Endothelial cell of umbilical vein (primary cell): Measurements from ENCODE around the gene CPNE2. TPM values are rescaled to one million over a fixed set of nuclear protein-coding genes. Genes with fewer than 3 reads are reported as not detected.

ENCODE experiments used
- BruUV-seq: library from RNA; stranded (reverse); fragments of 400-500 nt; replicated peaks from 2 replicates; lab custom pipeline; 2021; lab: Mats Ljungman, UMichigan
- CTCF ChIA-PET: fragments of 300-600, 350-600 bp; sonication (Branson Sonifier 250); formaldehyde crosslinking; loops from one replicate; lab custom pipeline; 2021; ENCODE audit warnings: antibody characterized with exemption, inconsistent platforms; lab: Charles Lee
- POLR2A ChIA-PET: fragments of 300-600, 350-600 bp; sonication (Branson Sonifier 250); formaldehyde crosslinking; loops from one replicate; lab custom pipeline; 2021; ENCODE audit warnings: antibody characterized with exemption, inconsistent platforms; lab: Charles Lee
- DNase-seq: peaks from one replicate; pipeline ENCODE4 v3.0.0-alpha.2; 2011; ENCODE audit warnings: low read depth, low spot score
- FAIRE-seq: peaks from 2 replicates; lab custom pipeline; 2011; peaks lifted over from hg19 to GRCh38; lab: Jason Lieb, UNC
- H2AFZ ChIP-seq: 2 replicates; pipeline ENCODE4 v1.6.0; 2012; ENCODE audit warnings: low read depth, low read length, control low read depth, inconsistent platforms
- H3K27ac ChIP-seq: 2 replicates; pipeline ENCODE4 v1.5.1; 2011; ENCODE audit warnings: low read depth, mild to moderate bottlenecking, control low read depth, low read length, moderate library complexity; ENCODE audit not compliant: insufficient read depth
- H3K27me3 ChIP-seq, 2 experiments: 2 replicates each; pipeline versions ENCODE4 v1.6.0 to v1.6.1; 2011; ENCODE audit warnings: low read length in 2 of 2, mixed read lengths in 1 of 2; ENCODE audit not compliant: control insufficient read depth in 2 of 2, insufficient read depth in 2 of 2
- H3K36me3 ChIP-seq, 2 experiments: 2 replicates in 1 of 2; 3 replicates in 1 of 2; pipeline ENCODE4 v1.5.1; 2011; ENCODE audit warnings: low read length in 2 of 2, mild to moderate bottlenecking in 1 of 2, moderate library complexity in 1 of 2; ENCODE audit not compliant: control insufficient read depth in 2 of 2, insufficient read depth in 2 of 2; ENCODE audit errors: extremely low read depth in 1 of 2
- H3K4me1 ChIP-seq: 3 replicates; pipeline ENCODE4 v1.5.1; 2011; ENCODE audit warnings: mild to moderate bottlenecking, low read length; ENCODE audit not compliant: control insufficient read depth, insufficient read depth; ENCODE audit errors: extremely low read depth
- H3K4me2 ChIP-seq: 2 replicates; pipeline ENCODE4 v1.6.1; 2011; ENCODE audit warnings: low read length, control low read depth, mixed read lengths; ENCODE audit not compliant: insufficient read depth
- H3K4me3 ChIP-seq, 3 experiments: fragments of 200-600 bp in 1 of 3; sonication (generic), shearing (Covaris generic) in 1 of 3; replicated peaks in 1 of 3; 2 replicates each; pipeline ENCODE4 v1.5.1; 2011 to 2016; ENCODE audit warnings: control low read depth in 3 of 3, low read length in 3 of 3, mild to moderate bottlenecking in 2 of 3, inconsistent platforms in 1 of 3, low read depth in 1 of 3, moderate library complexity in 1 of 3; ENCODE audit not compliant: insufficient read depth in 1 of 3
- H3K79me2 ChIP-seq: 2 replicates; pipeline ENCODE4 v1.6.0; 2012; ENCODE audit warnings: low read length, inconsistent platforms; ENCODE audit not compliant: control insufficient read depth, insufficient read depth
- H3K9ac ChIP-seq: replicated peaks from 2 replicates; pipeline ENCODE3; 2011; ENCODE audit warnings: low read length, control low read depth; ENCODE audit not compliant: insufficient read depth; ENCODE audit errors: extremely low read depth
- H3K9me1 ChIP-seq: replicated peaks from 3 replicates; pipeline ENCODE4 v1.6.0; 2011; ENCODE audit warnings: mild to moderate bottlenecking, low read length; ENCODE audit not compliant: control insufficient read depth, insufficient read depth; ENCODE audit errors: extremely low read depth
- H3K9me3 ChIP-seq: replicated peaks from 2 replicates; pipeline ENCODE4 v1.5.1; 2012; ENCODE audit warnings: low read length, inconsistent platforms; ENCODE audit not compliant: control insufficient read depth, insufficient read depth
- H4K20me1 ChIP-seq: replicated peaks from 2 replicates; pipeline ENCODE3; 2011; ENCODE audit warnings: mild to moderate bottlenecking, low read length; ENCODE audit not compliant: control insufficient read depth, insufficient read depth; ENCODE audit errors: extremely low read depth
- EZH2 ChIP-seq: IDR thresholded peaks from 2 replicates; pipeline ENCODE4 v1.6.1; 2012; ENCODE audit warnings: borderline replicate concordance, low read depth, mild to moderate bottlenecking, moderate library complexity, low read length, inconsistent platforms; ENCODE audit not compliant: severe bottlenecking
- FOS ChIP-seq: IDR thresholded peaks from 2 replicates; pipeline ENCODE4 v1.6.1; 2011; ENCODE audit warnings: mild to moderate bottlenecking, low read length, moderate library complexity, borderline replicate concordance; ENCODE audit not compliant: insufficient read depth
- GATA2 ChIP-seq: IDR thresholded peaks from 2 replicates; pipeline ENCODE4 v1.7.0; 2011; ENCODE audit warnings: low read depth, mild to moderate bottlenecking, moderate library complexity, mixed read lengths, low read length; ENCODE audit not compliant: insufficient read length, insufficient read depth
- JUN ChIP-seq: IDR thresholded peaks from 2 replicates; pipeline ENCODE4 v1.6.1; 2011; ENCODE audit warnings: borderline replicate concordance, low read depth; ENCODE audit not compliant: insufficient read length, insufficient read depth
- MYC ChIP-seq: IDR thresholded peaks from one replicate; pipeline ENCODE4 v1.6.1; 2011; ENCODE audit warnings: mild to moderate bottlenecking, low read depth, low read length
- POLR2AphosphoS5 ChIP-seq: IDR thresholded peaks from 2 replicates; pipeline ENCODE4 v1.6.1; 2012; ENCODE audit warnings: low read depth, mild to moderate bottlenecking, control low read depth, low read length, moderate library complexity; ENCODE audit not compliant: insufficient read depth
- dilution Hi-C: fragments of 300-500 bp; cut with MboI; formaldehyde crosslinking; loops from one replicate; pipeline ENCODE4 v1.15.0; 2019; ENCODE audit warnings: low sequenced_read_pairs; ENCODE audit not compliant: extremely low pct_ligation_motif_present
- intact Hi-C: fragments of 100-400 bp; cut with micrococcal nuclease; formaldehyde crosslinking; loops from one replicate; pipeline ENCODE4 v1.10.0; 2022
- polyA plus RNA-seq, 4 experiments: library from polyadenylated mRNA; depleted of rRNA in 3 of 4; stranded (reverse) in 3 of 4; unstranded in 1 of 4; fragments of >200 nt; gene quantifications; 2 replicates each; pipeline versions ENCODE4 v1.2.1 to v1.2.3, GENCODE V29; 2011 to 2012; ENCODE audit warnings: missing spikeins in 1 of 4
- total RNA-seq: library from RNA; stranded (reverse); gene quantifications from 2 replicates; pipeline ENCODE4 v1.2.3, GENCODE V29; 2021
- TF ChIP-seq, protein P1 (sequence below): IDR thresholded peaks from 2 replicates; pipeline ENCODE4 v1.6.1; 2011; ENCODE audit not compliant: insufficient read depth, insufficient read length
- TF ChIP-seq, protein P2 (sequence below), 2 donors: IDR thresholded peaks; 1 replicate in 1 of 2; 2 replicates in 1 of 2; pipeline ENCODE4 v1.5.1; 2011; ENCODE audit warnings: low read length in 2 of 2, mild to moderate bottlenecking in 2 of 2, moderate library complexity in 2 of 2, control low read depth in 1 of 2, inconsistent platforms in 1 of 2, low read depth in 1 of 2; ENCODE audit not compliant: insufficient read depth in 1 of 2; ENCODE audit errors: extremely low read depth in 1 of 2

The CPNE2 gene
- total and polyA plus RNA-seq, 2 donors (not counting 3 experiments of a cell fraction or from before 2014, with no cell fraction given), result 91.9 to 187 TPM

DNA sequence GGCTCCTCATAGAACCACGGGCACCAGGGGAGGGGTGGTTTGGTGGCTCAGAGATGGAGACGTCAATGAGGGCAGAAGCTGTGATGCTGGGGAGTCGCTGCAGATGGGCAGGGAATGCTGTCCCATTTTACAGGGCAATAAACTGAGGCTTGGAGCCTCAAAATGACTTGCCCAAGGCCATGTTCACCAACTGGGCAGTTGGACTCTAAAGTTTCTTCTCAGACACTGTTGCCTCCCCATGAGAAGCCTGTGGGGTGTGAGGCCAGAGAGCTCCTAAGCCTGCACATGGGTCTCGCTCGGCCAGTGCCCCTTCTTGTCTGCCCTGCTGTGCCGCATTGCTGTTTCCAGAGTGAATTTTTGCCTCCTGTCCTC lies 38.6 kb downstream of the CPNE2 start:
- DNase-seq (no peak), FAIRE-seq (no peak)
- Histone ChIP-seq H3K9me1 (no peaks in the 10 kb centered on the region), H3K9me3 (no peaks in the 10 kb centered on the region), H4K20me1 (no peaks in the 10 kb centered on the region), H3K4me3 (no peak overlapping the region), H3K9ac (no peak overlapping the region), H2AFZ (no peak overlapping the region), H3K79me2 (no peaks in the 10 kb centered on the region), H3K4me2 (no peak overlapping the region), H3K27ac (no peak overlapping the region), H3K36me3 (peaks cover 0 to 4% of the 10 kb centered on the region in 2 experiments), H3K27me3 (no peaks in the 10 kb centered on the region), H3K4me1 (no peaks in the 10 kb centered on the region)
- CTCF ChIA-PET, result interaction anchor here (1.5 to 4.0 kb wide), 2 partner anchors 39 to 169 kb away, joined by 4 to 17 read pairs; partner anchors contain the start of gene CPNE2
- dilution Hi-C loops, result no loop called here
- TF ChIP-seq POLR2AphosphoS5 (no peak), GATA2 (no peak), EZH2 (no peak), MYC (no peak), FOS (no peak), JUN (no peak)
- TF ChIP-seq, protein P1, sequence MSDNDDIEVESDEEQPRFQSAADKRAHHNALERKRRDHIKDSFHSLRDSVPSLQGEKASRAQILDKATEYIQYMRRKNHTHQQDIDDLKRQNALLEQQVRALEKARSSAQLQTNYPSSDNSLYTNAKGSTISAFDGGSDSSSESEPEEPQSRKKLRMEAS, result no peak
- TF ChIP-seq, protein P2, sequence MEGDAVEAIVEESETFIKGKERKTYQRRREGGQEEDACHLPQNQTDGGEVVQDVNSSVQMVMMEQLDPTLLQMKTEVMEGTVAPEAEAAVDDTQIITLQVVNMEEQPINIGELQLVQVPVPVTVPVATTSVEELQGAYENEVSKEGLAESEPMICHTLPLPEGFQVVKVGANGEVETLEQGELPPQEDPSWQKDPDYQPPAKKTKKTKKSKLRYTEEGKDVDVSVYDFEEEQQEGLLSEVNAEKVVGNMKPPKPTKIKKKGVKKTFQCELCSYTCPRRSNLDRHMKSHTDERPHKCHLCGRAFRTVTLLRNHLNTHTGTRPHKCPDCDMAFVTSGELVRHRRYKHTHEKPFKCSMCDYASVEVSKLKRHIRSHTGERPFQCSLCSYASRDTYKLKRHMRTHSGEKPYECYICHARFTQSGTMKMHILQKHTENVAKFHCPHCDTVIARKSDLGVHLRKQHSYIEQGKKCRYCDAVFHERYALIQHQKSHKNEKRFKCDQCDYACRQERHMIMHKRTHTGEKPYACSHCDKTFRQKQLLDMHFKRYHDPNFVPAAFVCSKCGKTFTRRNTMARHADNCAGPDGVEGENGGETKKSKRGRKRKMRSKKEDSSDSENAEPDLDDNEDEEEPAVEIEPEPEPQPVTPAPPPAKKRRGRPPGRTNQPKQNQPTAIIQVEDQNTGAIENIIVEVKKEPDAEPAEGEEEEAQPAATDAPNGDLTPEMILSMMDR (IDR thresholded peaks at IDR 0.05; ENCODE audit: extremely low read depth in 1 of 2, insufficient read depth in 1 of 2, low read depth in 1 of 2, low read length in 2 of 2), result no peak
- POLR2A ChIA-PET, result no interaction called here
- BruUV-seq, result no TSS peak
- intact Hi-C loops, result no loop called here
